Endothelial cell of umbilical vein (primary cell): ENCODE results near the gene SAMD11.

Source experiments
- CTCF ChIP-seq, 2 donors: IDR thresholded peaks; 1 replicate in 1 of 2; 2 replicates in 1 of 2; pipeline ENCODE4 v1.5.1; 2011; ENCODE audit warnings: low read length in 2 of 2, mild to moderate bottlenecking in 2 of 2, moderate library complexity in 2 of 2, control low read depth in 1 of 2, inconsistent platforms in 1 of 2, low read depth in 1 of 2; ENCODE audit not compliant: insufficient read depth in 1 of 2; ENCODE audit errors: extremely low read depth in 1 of 2
- POLR2A ChIP-seq: IDR thresholded peaks from 2 replicates; pipeline ENCODE4 v1.6.1; 2012; ENCODE audit warnings: low read depth, mild to moderate bottlenecking, control low read depth, low read length

GRCh38 chr1:917466-918091, 6.1 kb upstream of the SAMD11 start:
- TF ChIP-seq POLR2A (no peak), CTCF (IDR thresholded peaks at IDR 0.05; ENCODE audit: extremely low read depth in 1 of 2, insufficient read depth in 1 of 2, low read depth in 1 of 2, low read length in 2 of 2) (no peak)
